T follicular helper cell (primary cell): ENCODE data around the gene PTPRJ.

Source experiments
- DNase-seq: peaks from one replicate; pipeline ENCODE4 v3.0.0-alpha.2; 2020; ENCODE audit warnings: low read depth

PTPRJ gene

GRCh38 chr11:47995360-47995769, 15.0 kb downstream of the PTPRJ start:
- no peak for DNase-seq

GRCh38 chr11:47997063-47998053, 17.0 kb downstream of the PTPRJ start:
- no peak for DNase-seq

DNA sequence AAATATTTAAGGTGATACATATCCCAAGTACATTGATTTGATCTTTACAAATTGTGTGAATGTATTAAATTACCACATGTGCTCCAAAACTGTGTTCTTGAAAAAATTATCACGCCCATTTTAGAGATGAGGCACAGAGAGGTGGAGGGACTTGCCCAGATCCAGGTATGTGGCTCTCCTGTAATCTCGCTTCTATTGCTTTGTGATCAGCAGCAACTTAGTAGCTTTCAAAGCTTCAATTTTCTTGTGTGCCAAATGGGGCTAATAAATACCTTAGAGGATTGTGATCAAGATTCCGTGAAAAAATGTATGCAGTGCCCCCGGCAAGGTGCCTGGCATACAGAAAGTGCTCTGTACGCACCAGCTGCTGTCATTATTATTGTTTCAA, 18.0 kb downstream of the PTPRJ start:
- no peak for DNase-seq

- DNase-seq, result no peak
These were observed 18.5 kb downstream of the PTPRJ start for GRCh38 chr11:47998733-47999359.

- no peak for DNase-seq
These were observed 20.1 kb downstream of the PTPRJ start for GRCh38 chr11:48000432-48000831.

GRCh38 chr11:48001438-48002021, 21.2 kb downstream of the PTPRJ start:
- peak; percentile 81 for DNase-seq

- DNase-seq, result no peak
These were observed 22.2 kb downstream of the PTPRJ start for GRCh38 chr11:48002561-48002960.

DNA sequence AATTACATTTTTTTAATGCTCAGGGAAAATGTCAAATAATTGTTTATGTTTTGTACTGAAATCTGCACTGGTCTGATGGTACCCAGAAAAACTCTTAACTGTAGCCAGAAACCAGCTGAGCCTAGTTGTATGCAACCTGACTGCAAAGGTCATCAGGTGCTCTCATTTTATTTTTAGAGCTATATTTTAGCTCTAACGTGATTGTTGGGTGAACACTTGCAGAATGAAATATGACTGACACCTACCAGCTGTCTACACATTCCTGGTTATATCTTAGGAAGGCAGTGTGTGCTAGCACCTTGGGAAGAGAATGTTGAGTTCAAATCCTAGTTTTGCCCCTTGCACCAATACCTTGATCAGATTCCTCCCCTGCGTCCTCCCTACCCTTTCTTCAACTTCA, 23.6 kb downstream of the PTPRJ start:
- no peak for DNase-seq

DNA sequence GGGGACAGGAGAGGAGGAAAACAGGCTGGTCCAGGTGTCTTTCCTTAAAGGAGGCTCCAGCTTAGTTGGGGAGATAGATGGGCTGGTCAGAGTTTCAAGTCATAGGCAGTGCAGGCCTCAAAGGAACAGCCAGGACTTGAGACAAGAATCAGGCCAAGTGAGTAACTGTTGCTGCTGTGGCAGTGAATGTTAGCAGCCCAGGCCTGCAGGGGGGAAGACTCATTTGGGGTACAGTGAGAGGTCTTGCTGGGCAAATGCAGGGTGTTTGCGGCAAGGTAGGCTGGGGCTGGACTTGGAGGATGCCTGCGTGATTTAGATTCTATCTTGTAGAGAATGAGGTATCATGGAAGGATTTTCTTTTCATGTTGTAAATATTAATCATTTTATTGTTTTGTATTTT, 24.1 kb downstream of the PTPRJ start:
- no peak for DNase-seq

- DNase-seq, result no peak
These were observed 24.8 kb downstream of the PTPRJ start for GRCh38 chr11:48005136-48005535.

- no peak for DNase-seq
These were observed 25.5 kb downstream of the PTPRJ start for GRCh38 chr11:48005831-48006270.

GRCh38 chr11:48006301-48006992, 26.1 kb downstream of the PTPRJ start:
- DNase-seq, result no peak

GRCh38 chr11:48007677-48008076, 27.3 kb downstream of the PTPRJ start:
- DNase-seq, result no peak

DNA sequence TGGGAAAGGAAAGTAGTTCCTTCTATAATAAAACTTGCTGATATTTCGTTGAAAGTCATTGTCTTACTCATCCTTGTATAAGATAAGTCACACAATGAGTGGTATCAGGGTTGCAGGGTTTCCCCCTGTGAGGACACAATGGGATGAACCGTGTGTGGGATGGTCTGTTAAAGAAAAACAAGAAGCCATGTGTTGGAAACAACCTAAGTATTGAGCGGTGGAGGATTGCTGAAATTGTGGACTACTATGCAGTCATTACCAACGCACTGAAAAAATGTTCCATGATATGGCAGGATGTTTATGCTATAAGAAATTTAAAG, 28.6 kb downstream of the PTPRJ start:
- no peak for DNase-seq

GRCh38 chr11:48011102-48011797, 30.9 kb downstream of the PTPRJ start:
- DNase-seq, result no peak

GRCh38 chr11:48011798-48012391, 31.5 kb downstream of the PTPRJ start:
- DNase-seq, result peak; percentile 19

- peak; percentile 21 for DNase-seq
These were observed 33.0 kb downstream of the PTPRJ start for GRCh38 chr11:48013269-48013901.

DNA sequence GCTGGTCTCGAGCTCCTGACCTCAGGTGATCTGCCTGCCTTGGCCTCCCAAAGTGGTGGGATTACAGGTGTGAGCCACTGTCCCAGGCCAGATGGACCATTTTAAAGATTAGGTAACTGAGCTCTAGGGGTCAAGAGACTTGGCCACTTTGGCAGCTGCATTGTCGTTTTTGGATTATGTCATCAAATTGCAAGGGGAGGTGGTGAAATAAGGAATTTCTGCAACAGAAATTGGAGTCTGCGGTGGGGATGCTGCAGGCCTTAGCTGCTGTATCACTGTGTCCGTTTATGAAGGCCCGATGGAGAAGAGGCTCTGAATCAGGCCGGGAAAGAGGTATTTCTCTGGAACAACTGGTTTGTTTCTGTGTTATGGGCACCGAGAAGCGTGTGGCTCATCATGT, 34.6 kb downstream of the PTPRJ start:
- no peak for DNase-seq

- DNase-seq, result peak; percentile 35
These were observed 36.9 kb downstream of the PTPRJ start for GRCh38 chr11:48017105-48017830.
